PFSK-1 (cell line): Measurements from ENCODE around the gene SMIM5.

Experiments used
- FOXP2 ChIP-seq: optimal IDR thresholded peaks from 2 replicates; pipeline ENCODE3; 2011; ENCODE audit warnings: borderline replicate concordance, control low read depth, inconsistent platforms; ENCODE audit not compliant: insufficient read depth; ENCODE audit errors: extremely low read length, extremely low read depth
- POLR2AphosphoS5 ChIP-seq: IDR thresholded peaks from 2 replicates; pipeline ENCODE4 v1.6.1; 2012; ENCODE audit warnings: low read depth, mild to moderate bottlenecking, control low read depth, low read length, moderate library complexity
- SIN3A ChIP-seq: IDR thresholded peaks from 2 replicates; pipeline ENCODE4 v1.6.1; 2012; ENCODE audit warnings: mild to moderate bottlenecking, low read length, moderate library complexity, borderline replicate concordance; ENCODE audit not compliant: insufficient read depth
- TAF1 ChIP-seq: IDR thresholded peaks from 2 replicates; pipeline ENCODE4 v1.6.1; 2012; ENCODE audit warnings: low read length, control low read depth, borderline replicate concordance; ENCODE audit not compliant: insufficient read depth
- TF ChIP-seq, protein P1 (sequence below), 2 experiments: IDR thresholded peaks; 2 replicates each; pipeline versions ENCODE4 v1.6.1 to v1.8.0; 2011 to 2012; ENCODE audit warnings: low read depth in 2 of 2, low read length in 2 of 2, control low read depth in 1 of 2, inconsistent platforms in 1 of 2, mild to moderate bottlenecking in 1 of 2, moderate library complexity in 1 of 2; ENCODE audit not compliant: insufficient read depth in 1 of 2

Gene SMIM5

DNA sequence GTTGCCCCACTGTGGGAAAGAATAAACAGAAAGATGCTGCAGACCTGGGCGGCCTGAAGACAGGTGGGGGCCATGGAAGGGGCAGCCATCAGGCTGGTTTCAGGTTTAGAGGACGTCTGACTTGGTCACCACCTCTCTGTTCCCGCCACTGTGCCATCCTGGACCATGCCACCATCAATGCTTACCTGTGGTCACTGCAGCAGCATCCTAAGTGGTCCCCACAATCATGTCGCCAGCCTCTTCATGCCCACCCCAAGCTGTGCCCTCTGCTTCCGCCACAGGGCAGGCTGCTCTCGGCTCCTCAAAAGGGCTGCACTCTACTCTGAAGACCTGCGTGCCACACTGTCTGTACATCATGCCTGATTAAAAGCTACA, 10.4 kb downstream of the SMIM5 start:
- TF ChIP-seq TAF1 (no peak), FOXP2 (no peak)

DNA sequence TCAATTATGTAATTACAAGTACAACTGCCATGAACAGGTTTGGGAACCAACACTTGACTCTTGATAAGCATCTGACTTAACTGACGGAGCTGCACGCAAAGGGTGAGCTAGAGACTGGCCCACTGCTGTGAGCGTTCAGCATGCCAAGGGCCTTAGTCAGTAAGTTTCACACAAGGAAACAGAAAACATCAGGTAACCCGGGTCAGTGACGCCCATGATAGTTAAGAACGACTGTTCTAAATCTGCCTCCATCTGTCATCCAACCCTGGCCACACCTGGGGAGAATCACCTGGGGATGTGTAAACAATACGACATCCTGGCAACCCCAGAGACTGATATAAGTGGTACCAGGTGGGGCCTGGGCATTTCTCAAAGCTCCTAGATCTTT, 12.3 kb downstream of the SMIM5 start:
- TF ChIP-seq TAF1 (no peak), FOXP2 (no peak), POLR2AphosphoS5 (no peak), SIN3A (no peak)
- TF ChIP-seq, protein P1, sequence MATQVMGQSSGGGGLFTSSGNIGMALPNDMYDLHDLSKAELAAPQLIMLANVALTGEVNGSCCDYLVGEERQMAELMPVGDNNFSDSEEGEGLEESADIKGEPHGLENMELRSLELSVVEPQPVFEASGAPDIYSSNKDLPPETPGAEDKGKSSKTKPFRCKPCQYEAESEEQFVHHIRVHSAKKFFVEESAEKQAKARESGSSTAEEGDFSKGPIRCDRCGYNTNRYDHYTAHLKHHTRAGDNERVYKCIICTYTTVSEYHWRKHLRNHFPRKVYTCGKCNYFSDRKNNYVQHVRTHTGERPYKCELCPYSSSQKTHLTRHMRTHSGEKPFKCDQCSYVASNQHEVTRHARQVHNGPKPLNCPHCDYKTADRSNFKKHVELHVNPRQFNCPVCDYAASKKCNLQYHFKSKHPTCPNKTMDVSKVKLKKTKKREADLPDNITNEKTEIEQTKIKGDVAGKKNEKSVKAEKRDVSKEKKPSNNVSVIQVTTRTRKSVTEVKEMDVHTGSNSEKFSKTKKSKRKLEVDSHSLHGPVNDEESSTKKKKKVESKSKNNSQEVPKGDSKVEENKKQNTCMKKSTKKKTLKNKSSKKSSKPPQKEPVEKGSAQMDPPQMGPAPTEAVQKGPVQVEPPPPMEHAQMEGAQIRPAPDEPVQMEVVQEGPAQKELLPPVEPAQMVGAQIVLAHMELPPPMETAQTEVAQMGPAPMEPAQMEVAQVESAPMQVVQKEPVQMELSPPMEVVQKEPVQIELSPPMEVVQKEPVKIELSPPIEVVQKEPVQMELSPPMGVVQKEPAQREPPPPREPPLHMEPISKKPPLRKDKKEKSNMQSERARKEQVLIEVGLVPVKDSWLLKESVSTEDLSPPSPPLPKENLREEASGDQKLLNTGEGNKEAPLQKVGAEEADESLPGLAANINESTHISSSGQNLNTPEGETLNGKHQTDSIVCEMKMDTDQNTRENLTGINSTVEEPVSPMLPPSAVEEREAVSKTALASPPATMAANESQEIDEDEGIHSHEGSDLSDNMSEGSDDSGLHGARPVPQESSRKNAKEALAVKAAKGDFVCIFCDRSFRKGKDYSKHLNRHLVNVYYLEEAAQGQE (IDR thresholded peaks at IDR 0.05; ENCODE audit: insufficient read depth in 1 of 2, low read depth in 2 of 2, low read length in 2 of 2) = no peak

DNA sequence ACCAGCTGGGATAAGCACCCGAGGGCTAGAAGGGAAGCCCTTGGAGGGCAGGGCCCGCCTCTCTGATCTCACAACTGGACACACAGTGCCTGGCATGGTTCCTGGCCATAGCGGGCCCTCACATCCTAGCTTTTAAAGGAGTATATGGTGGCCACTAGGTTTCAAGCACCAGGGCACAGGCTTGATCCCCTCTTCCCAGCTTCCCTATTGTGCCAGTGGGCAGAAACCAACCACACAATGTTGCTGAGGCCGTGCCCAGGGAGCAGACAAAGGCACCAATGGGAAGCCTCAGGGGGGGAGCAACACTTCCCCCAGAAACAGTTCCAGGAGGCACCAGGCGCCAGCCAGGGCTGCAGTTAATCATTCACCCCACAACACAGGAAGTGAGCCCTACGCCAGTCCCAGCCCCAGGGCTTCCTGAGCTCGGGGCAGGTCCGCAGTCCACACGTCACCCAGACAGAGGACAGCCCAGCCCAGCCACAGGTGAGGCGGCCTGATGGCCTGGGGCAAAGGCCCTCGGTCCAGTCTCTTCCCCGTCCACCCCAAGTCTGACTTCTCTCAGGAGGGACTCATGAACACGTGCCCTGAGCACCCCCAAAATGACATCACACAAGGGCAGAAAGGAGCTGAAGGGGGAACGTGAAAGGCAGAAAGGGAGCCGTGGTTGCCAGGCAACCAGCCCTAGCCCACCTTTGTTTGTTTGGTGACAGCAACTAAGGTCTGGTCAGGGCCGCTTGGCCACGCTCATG, 12.8 kb downstream of the SMIM5 start:
- TF ChIP-seq, protein P1 (IDR thresholded peaks at IDR 0.05; ENCODE audit: insufficient read depth in 1 of 2, low read depth in 2 of 2, low read length in 2 of 2) = no peak
- TF ChIP-seq POLR2AphosphoS5 (no peak), TAF1 (no peak), SIN3A (no peak), FOXP2 (no peak)

DNA sequence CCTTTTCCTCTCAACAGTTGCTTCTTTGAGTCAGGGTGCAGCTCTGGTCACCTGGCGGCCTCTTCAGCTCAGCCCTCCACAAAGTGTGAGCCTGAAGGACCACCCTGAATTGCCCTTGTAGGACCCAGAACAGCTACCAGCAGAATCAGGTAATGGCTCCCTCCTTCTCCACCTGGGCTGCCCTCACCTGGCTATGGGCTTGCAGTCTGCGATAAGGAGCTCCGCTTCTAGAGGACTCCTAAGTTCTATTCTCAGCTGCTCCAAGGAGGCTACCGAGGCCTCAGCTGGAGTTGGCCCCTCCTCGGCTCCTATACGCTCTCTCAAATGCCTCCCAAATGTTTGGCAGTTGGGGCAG, 13.4 kb downstream of the SMIM5 start:
- no peak for TF ChIP-seq SIN3A
- TF ChIP-seq FOXP2 = no peak
- no peak for TF ChIP-seq POLR2AphosphoS5
- TF ChIP-seq, protein P1 (IDR thresholded peaks at IDR 0.05; ENCODE audit: insufficient read depth in 1 of 2, low read depth in 2 of 2, low read length in 2 of 2) = no peak
- TF ChIP-seq TAF1 = no peak

DNA sequence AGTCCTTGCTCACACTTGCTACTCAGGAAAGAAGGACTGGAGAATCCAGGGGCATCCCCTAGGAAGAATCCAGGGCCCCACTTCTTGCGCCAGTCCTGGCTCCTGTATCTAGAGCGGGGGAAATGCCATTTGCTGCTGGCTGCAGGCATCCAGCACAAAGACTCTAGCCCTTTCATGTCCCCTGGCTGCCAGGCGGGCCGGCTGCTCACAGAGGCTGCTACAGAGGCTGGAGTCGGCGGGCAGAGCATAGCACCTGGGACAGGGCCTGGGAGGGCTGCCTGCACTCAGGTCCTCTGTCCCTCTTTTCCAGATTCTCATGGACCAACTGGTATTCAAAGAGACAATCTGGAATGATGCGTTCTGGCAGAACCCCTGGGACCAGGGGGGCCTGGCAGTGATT, 13.8 kb downstream of the SMIM5 start:
- TF ChIP-seq SIN3A (no peak), FOXP2 (no peak), TAF1 (no peak), POLR2AphosphoS5 (no peak)
- TF ChIP-seq, protein P1 (IDR thresholded peaks at IDR 0.05; ENCODE audit: insufficient read depth in 1 of 2, low read depth in 2 of 2, low read length in 2 of 2) = no peak
